ENCODE results near the gene LPP.

DNA sequence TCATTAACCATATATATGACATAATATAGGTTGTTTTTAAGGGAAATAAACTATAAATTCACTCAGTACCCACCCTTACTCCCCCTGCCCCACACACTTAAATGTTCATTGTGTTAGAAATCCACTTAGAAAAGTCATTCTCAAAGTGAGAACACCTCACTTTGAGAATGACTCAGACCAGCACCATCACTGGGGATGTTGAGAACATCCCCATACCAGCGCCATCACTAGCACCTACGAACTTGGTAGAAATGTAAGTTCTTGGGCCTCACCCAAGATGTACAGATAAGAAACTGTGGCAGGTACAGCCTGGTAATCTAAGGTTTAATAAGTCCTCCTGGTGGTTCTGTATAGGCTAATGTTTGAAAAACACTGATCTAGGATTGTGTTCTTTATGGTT, 362.6 kb downstream of the LPP start:
- no peak for TF ChIP-seq CTCF (IDR thresholded peaks at IDR 0.05; ENCODE audit: low read length)
- no peak for TF ChIP-seq EZH2 (IDR thresholded peaks at IDR 0.05; ENCODE audit: borderline replicate concordance, low read length)
